IMR-90 (cell line): ENCODE data around the gene ZNF831. TPM values are rescaled to one million over a fixed set of nuclear protein-coding genes. Genes with fewer than 3 reads are reported as not detected.

ENCODE experiments used
- ATAC-seq: fragments of 200-7000 bp; cut with Tn5 transposase; 2 replicates; pipeline ENCODE4 v1.9.1; 2020; ENCODE audit warnings: low read depth, mild to moderate bottlenecking, moderate library complexity
- BruUV-seq: library from RNA; stranded (reverse); fragments of 400-500 nt; replicated peaks from 2 replicates; lab custom pipeline; 2021; lab: Mats Ljungman, UMichigan
- CTCF ChIA-PET: fragments of 300-600 bp; formaldehyde crosslinking; extraction: SDS; loops from one replicate; lab custom pipeline; 2021; ENCODE audit warnings: antibody characterized with exemption; lab: Yijun Ruan, JAX
- POLR2A ChIA-PET: fragments of 300-600 bp; sonication (Branson Sonifier 250); formaldehyde crosslinking; loops from one replicate; lab custom pipeline; 2022; ENCODE audit warnings: antibody characterized with exemption; ENCODE audit not compliant: unreplicated experiment; lab: Charles Lee
- DNase-seq: peaks from one replicate; pipeline ENCODE4 v3.0.0; 2013
- H2AFZ ChIP-seq: replicated peaks from 2 replicates; pipeline ENCODE3; 2013; ENCODE audit warnings: low read length, mild to moderate bottlenecking; ENCODE audit not compliant: poor library complexity
- H2AK5ac ChIP-seq: 2 replicates; pipeline ENCODE4 v1.6.1; 2013; ENCODE audit warnings: low read depth, low read length, inconsistent platforms
- H2AK9ac ChIP-seq: replicated peaks from 2 replicates; pipeline ENCODE3; 2013; ENCODE audit warnings: mild to moderate bottlenecking, low read depth, low read length, moderate library complexity; ENCODE audit not compliant: poor library complexity
- H2BK120ac ChIP-seq: 2 replicates; pipeline ENCODE4 v1.6.1; 2013; ENCODE audit warnings: low read depth, low read length, inconsistent platforms
- H2BK15ac ChIP-seq: 3 replicates; pipeline ENCODE4 v1.6.1; 2013; ENCODE audit warnings: low read depth, low read length, inconsistent platforms
- H2BK20ac ChIP-seq: 2 replicates; pipeline ENCODE4 v1.6.1; 2013; ENCODE audit warnings: low read depth, mild to moderate bottlenecking, inconsistent platforms, low read length, moderate library complexity
- H2BK5ac ChIP-seq: 2 replicates; pipeline ENCODE4 v1.6.1; 2013; ENCODE audit warnings: mild to moderate bottlenecking, low read depth, low read length, inconsistent platforms; ENCODE audit not compliant: poor library complexity, severe bottlenecking
- H3K14ac ChIP-seq: replicated peaks from 2 replicates; pipeline ENCODE4 v1.6.1; 2013; ENCODE audit warnings: low read depth, low read length, inconsistent platforms
- H3K18ac ChIP-seq: 2 replicates; pipeline ENCODE4 v1.6.1; 2013; ENCODE audit warnings: low read depth, low read length, control low read depth
- H3K23ac ChIP-seq: 2 replicates; pipeline ENCODE4 v1.6.1; 2013; ENCODE audit warnings: low read depth, low read length, inconsistent platforms
- H3K27ac ChIP-seq: 2 replicates; pipeline ENCODE4 v1.5.1; 2013; ENCODE audit warnings: mild to moderate bottlenecking, control low read depth, low read length; ENCODE audit not compliant: insufficient read depth
- H3K27me3 ChIP-seq: 2 replicates; pipeline ENCODE4 v1.6.1; 2013; ENCODE audit warnings: low read length; ENCODE audit not compliant: control insufficient read depth, insufficient read depth
- H3K36me3 ChIP-seq: 2 replicates; pipeline ENCODE4 v1.6.1; 2013; ENCODE audit warnings: low read length, mixed read lengths; ENCODE audit not compliant: control insufficient read depth, insufficient read depth
- H3K4ac ChIP-seq: 2 replicates; pipeline ENCODE4 v1.6.1; 2013; ENCODE audit warnings: low read depth, low read length, inconsistent platforms
- H3K4me1 ChIP-seq: 2 replicates; pipeline ENCODE4 v1.6.1; 2013; ENCODE audit warnings: low read length, mixed read lengths; ENCODE audit not compliant: control insufficient read depth, insufficient read depth
- H3K4me2 ChIP-seq: 2 replicates; pipeline ENCODE4 v1.6.1; 2013; ENCODE audit warnings: low read depth, mild to moderate bottlenecking, control low read depth, low read length, moderate library complexity
- H3K4me3 ChIP-seq: 2 replicates; pipeline ENCODE4 v1.5.1; 2013; ENCODE audit warnings: low read depth, mild to moderate bottlenecking, control low read depth, low read length, moderate library complexity; ENCODE audit not compliant: insufficient read depth
- H3K56ac ChIP-seq: 2 replicates; pipeline ENCODE4 v1.6.1; 2013; ENCODE audit warnings: low read length, inconsistent platforms; ENCODE audit not compliant: insufficient read depth; ENCODE audit errors: extremely low read depth
- H3K79me1 ChIP-seq, 2 experiments: 2 replicates each; pipeline ENCODE4 v1.6.1; 2013; ENCODE audit warnings: low read length in 2 of 2, inconsistent platforms in 1 of 2, low read depth in 1 of 2
- H3K9ac ChIP-seq: 2 replicates; pipeline ENCODE4 v1.6.1; 2013; ENCODE audit warnings: low read depth, low read length, control low read depth
- H3K9me1 ChIP-seq: 2 replicates; pipeline ENCODE4 v1.6.1; 2013; ENCODE audit warnings: low read length, inconsistent platforms; ENCODE audit not compliant: insufficient read depth
- H3K9me3 ChIP-seq: 2 replicates; pipeline ENCODE4 v1.6.1; 2013; ENCODE audit warnings: low read length; ENCODE audit not compliant: control insufficient read depth, insufficient read depth
- H4K20me1 ChIP-seq: 2 replicates; pipeline ENCODE4 v1.6.1; 2013; ENCODE audit warnings: low read length, inconsistent platforms; ENCODE audit not compliant: insufficient read depth
- H4K5ac ChIP-seq: 2 replicates; pipeline ENCODE4 v1.6.1; 2013; ENCODE audit warnings: mild to moderate bottlenecking, low read depth, low read length, control low read depth
- H4K8ac ChIP-seq, 2 experiments: 2 replicates each; pipeline ENCODE4 v1.6.1; 2013; ENCODE audit warnings: low read depth in 2 of 2, low read length in 2 of 2, control low read depth in 1 of 2, inconsistent platforms in 1 of 2
- H4K91ac ChIP-seq: 2 replicates; pipeline ENCODE4 v1.6.1; 2013; ENCODE audit warnings: low read depth, low read length, inconsistent platforms; ENCODE audit not compliant: insufficient read depth
- BHLHE40 ChIP-seq: fragments of 150-350 bp; IDR thresholded peaks from 2 replicates; pipeline ENCODE4 v1.6.1; 2016; ENCODE audit warnings: mild to moderate bottlenecking, low read depth, low read length
- CEBPB ChIP-seq: IDR thresholded peaks from 2 replicates; pipeline ENCODE4 v1.6.1; 2012; ENCODE audit warnings: low read depth, low read length, improper control_type of control experiment
- CHD1 ChIP-seq: IDR thresholded peaks from 2 replicates; pipeline ENCODE4 v1.6.1; 2012; ENCODE audit warnings: low read depth, low read length, improper control_type of control experiment
- FOS ChIP-seq: fragments of 150-350 bp; IDR thresholded peaks from 2 replicates; pipeline ENCODE4 v1.6.1; 2016; ENCODE audit warnings: low read depth, low read length
- MAFK ChIP-seq: IDR thresholded peaks from 2 replicates; pipeline ENCODE4 v1.6.1; 2012; ENCODE audit warnings: low read depth, low read length, improper control_type of control experiment
- MAZ ChIP-seq: IDR thresholded peaks from 2 replicates; pipeline ENCODE4 v1.6.1; 2012; ENCODE audit warnings: low read depth, mild to moderate bottlenecking, low read length, improper control_type of control experiment, moderate library complexity, borderline replicate concordance
- MXI1 ChIP-seq: IDR thresholded peaks from 2 replicates; pipeline ENCODE4 v1.6.1; 2012; ENCODE audit warnings: low read depth, mild to moderate bottlenecking, low read length, moderate library complexity, borderline replicate concordance
- NFE2L2 ChIP-seq: fragments of 150-350 bp; IDR thresholded peaks from 2 replicates; pipeline ENCODE4 v1.6.1; 2016; ENCODE audit warnings: low read depth, mild to moderate bottlenecking, low read length
- POLR2A ChIP-seq: IDR thresholded peaks from 2 replicates; pipeline ENCODE4 v1.6.1; 2012; ENCODE audit warnings: mild to moderate bottlenecking, low read depth, low read length
- RAD21 ChIP-seq: IDR thresholded peaks from 2 replicates; pipeline ENCODE4 v1.6.1; 2012; ENCODE audit warnings: low read length, improper control_type of control experiment
- RCOR1 ChIP-seq: IDR thresholded peaks from 2 replicates; pipeline ENCODE4 v1.6.1; 2012; ENCODE audit warnings: mild to moderate bottlenecking, low read length, improper control_type of control experiment; ENCODE audit not compliant: insufficient replicate concordance
- RFX5 ChIP-seq: IDR thresholded peaks from 2 replicates; pipeline ENCODE4 v1.8.0; 2012; ENCODE audit warnings: low read depth, mild to moderate bottlenecking, low read length, moderate library complexity
- SMC3 ChIP-seq: fragments of 150-350 bp; IDR thresholded peaks from 2 replicates; pipeline ENCODE4 v1.6.1; 2016; ENCODE audit warnings: low read depth, mild to moderate bottlenecking, antibody characterized with exemption, low read length, moderate library complexity
- WGBS, 2 experiments: methylation state at CpG; one replicate each; pipeline versions ENCODE4 v1.1.5 to v1.1.7; 2013; ENCODE audit warnings: missing lambda C conversion rate in 2 of 2; ENCODE audit not compliant: insufficient read length in 1 of 2; ENCODE audit errors: extremely low coverage in 2 of 2; 5-methylcytosine and 5-hydroxymethylcytosine counted together
- dilution Hi-C: fragments of 300-500 bp; cut with HindIII; formaldehyde crosslinking; loops from one replicate; pipeline ENCODE4 v1.14.3; 2018; ENCODE audit warnings: low sequenced_read_pairs; ENCODE audit not compliant: unreplicated experiment
- in situ Hi-C: fragments of 300-500 bp; cut with MboI; formaldehyde crosslinking; loops from 3 replicates; pipeline ENCODE4 v1.14.3; 2019; ENCODE audit warnings: low sequenced_read_pairs, inconsistent platforms, mixed read lengths
- intact Hi-C: fragments of 100-400 bp; cut with micrococcal nuclease; formaldehyde crosslinking; loops from 2 replicates; pipeline ENCODE4 v1.10.0; 2022
- polyA plus RNA-seq, 3 experiments: library from polyadenylated mRNA; depleted of rRNA; stranded (reverse); fragments of >200 nt; gene quantifications; 2 replicates each; pipeline ENCODE4 v1.2.3, GENCODE V29; 2012; ENCODE audit warnings: low replicate concordance in 1 of 3
- total RNA-seq: library from RNA; depleted of rRNA; stranded (reverse); fragments of >200 nt; gene quantifications from 2 replicates; pipeline ENCODE4 v1.2.3, GENCODE V29; 2012
- TF ChIP-seq, protein P1 (sequence below): conservative IDR thresholded peaks from 2 replicates; pipeline ENCODE4 v1.5.1; 2012; ENCODE audit warnings: mild to moderate bottlenecking, low read depth, low read length, improper control_type of control experiment
- TF ChIP-seq, protein P2 (sequence below): fragments of 150-350 bp; IDR thresholded peaks from 2 replicates; pipeline ENCODE4 v1.6.1; 2017; ENCODE audit warnings: mild to moderate bottlenecking, antibody characterized with exemption, low read length, low read depth
- TF ChIP-seq, protein P3 (sequence below): fragments of 150-350 bp; IDR thresholded peaks from 2 replicates; pipeline ENCODE4 v1.6.1; 2016; ENCODE audit warnings: low read depth, mild to moderate bottlenecking, low read length, moderate library complexity, borderline replicate concordance

ZNF831 gene
- total and polyA plus RNA-seq, 2 of the 4 experiments (the other 2 are of a cell fraction): not detected

DNA sequence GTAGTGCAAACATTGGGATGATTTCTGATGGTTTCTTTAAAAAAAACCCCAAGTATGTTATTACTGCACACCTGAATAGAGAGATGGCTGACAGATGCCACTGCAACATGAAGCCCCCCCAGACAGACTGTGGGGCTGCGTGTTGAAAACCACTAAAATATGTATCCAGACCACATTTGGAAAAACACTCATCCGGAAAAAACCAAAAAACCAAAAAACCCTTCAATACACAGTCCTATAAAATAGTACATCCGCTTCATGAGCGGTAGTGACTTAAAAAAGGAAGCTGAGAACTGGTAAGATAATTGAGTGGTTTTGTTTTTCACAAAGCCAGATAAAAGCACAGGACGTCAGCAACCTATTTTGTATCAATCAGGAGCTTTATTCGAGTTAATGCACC, 89.7 kb downstream of the ZNF831 start:
- no peak overlapping the region for H2AK9ac ChIP-seq
- dilution Hi-C loops: no loop called here
- no peak overlapping the region for H4K91ac ChIP-seq
- ChIA-PET POLR2A (no interaction called here), CTCF (no interaction called here)
- no peaks in the 10 kb centered on the region for H4K20me1 ChIP-seq
- no peak overlapping the region for H3K4me2 ChIP-seq
- no peak overlapping the region for H3K27ac ChIP-seq
- H3K9me1 ChIP-seq: no peaks in the 10 kb centered on the region
- H2BK120ac ChIP-seq: no peak overlapping the region
- intact Hi-C loops: no loop called here
- BruUV-seq: no TSS peak
- H2AK5ac ChIP-seq: no peak overlapping the region
- H3K4ac ChIP-seq: no peak overlapping the region
- no peak overlapping the region for H3K23ac ChIP-seq
- no peak overlapping the region for H2BK15ac ChIP-seq
- no peak overlapping the region for H3K4me3 ChIP-seq
- H4K5ac ChIP-seq: no peak overlapping the region
- no peak overlapping the region for H4K8ac ChIP-seq
- H3K79me1 ChIP-seq: no peaks in the 10 kb centered on the region
- no CpG with 5 or more reads among the region's 6 CpGs for WGBS, 2 experiments
- no peak overlapping the region for H3K56ac ChIP-seq
- H3K18ac ChIP-seq: no peak overlapping the region
- no peak for DNase-seq
- H3K9me3 ChIP-seq: no peaks in the 10 kb centered on the region
- H2AFZ ChIP-seq: no peak overlapping the region
- TF ChIP-seq BHLHE40 (no peak), MAFK (no peak), SMC3 (no peak), POLR2A (no peak), RCOR1 (no peak), FOS (no peak), MAZ (no peak), MXI1 (no peak), RAD21 (no peak), RFX5 (no peak), CEBPB (no peak), NFE2L2 (no peak), CHD1 (no peak)
- TF ChIP-seq, protein P1, sequence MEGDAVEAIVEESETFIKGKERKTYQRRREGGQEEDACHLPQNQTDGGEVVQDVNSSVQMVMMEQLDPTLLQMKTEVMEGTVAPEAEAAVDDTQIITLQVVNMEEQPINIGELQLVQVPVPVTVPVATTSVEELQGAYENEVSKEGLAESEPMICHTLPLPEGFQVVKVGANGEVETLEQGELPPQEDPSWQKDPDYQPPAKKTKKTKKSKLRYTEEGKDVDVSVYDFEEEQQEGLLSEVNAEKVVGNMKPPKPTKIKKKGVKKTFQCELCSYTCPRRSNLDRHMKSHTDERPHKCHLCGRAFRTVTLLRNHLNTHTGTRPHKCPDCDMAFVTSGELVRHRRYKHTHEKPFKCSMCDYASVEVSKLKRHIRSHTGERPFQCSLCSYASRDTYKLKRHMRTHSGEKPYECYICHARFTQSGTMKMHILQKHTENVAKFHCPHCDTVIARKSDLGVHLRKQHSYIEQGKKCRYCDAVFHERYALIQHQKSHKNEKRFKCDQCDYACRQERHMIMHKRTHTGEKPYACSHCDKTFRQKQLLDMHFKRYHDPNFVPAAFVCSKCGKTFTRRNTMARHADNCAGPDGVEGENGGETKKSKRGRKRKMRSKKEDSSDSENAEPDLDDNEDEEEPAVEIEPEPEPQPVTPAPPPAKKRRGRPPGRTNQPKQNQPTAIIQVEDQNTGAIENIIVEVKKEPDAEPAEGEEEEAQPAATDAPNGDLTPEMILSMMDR: no peak
- TF ChIP-seq, protein P2, sequence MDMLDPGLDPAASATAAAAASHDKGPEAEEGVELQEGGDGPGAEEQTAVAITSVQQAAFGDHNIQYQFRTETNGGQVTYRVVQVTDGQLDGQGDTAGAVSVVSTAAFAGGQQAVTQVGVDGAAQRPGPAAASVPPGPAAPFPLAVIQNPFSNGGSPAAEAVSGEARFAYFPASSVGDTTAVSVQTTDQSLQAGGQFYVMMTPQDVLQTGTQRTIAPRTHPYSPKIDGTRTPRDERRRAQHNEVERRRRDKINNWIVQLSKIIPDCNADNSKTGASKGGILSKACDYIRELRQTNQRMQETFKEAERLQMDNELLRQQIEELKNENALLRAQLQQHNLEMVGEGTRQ: no peak
- TF ChIP-seq, protein P3, sequence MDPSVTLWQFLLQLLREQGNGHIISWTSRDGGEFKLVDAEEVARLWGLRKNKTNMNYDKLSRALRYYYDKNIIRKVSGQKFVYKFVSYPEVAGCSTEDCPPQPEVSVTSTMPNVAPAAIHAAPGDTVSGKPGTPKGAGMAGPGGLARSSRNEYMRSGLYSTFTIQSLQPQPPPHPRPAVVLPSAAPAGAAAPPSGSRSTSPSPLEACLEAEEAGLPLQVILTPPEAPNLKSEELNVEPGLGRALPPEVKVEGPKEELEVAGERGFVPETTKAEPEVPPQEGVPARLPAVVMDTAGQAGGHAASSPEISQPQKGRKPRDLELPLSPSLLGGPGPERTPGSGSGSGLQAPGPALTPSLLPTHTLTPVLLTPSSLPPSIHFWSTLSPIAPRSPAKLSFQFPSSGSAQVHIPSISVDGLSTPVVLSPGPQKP: no peak
- no peak for ATAC-seq
- H3K27me3 ChIP-seq: no peaks in the 10 kb centered on the region
- no peak overlapping the region for H3K9ac ChIP-seq
- no peak overlapping the region for H2BK20ac ChIP-seq
- H3K4me1 ChIP-seq: no peaks in the 10 kb centered on the region
- no peak overlapping the region for H2BK5ac ChIP-seq
- in situ Hi-C loops: no loop called here
- H3K36me3 ChIP-seq: no peaks in the 10 kb centered on the region
- H3K14ac ChIP-seq: no peak overlapping the region
